DMS114 treated with DMSO at 0.1 percent for 48 hours (cell line): Measurements from ENCODE around the gene GABRB3.
"Not testable (repeated sequence)": the region's sequence is repeated elsewhere in the genome, so short reads cannot be mapped to it uniquely, and the experiment has no call there.

Source experiments
- DNase-seq: peaks from one replicate; lab custom pipeline; 2025; ENCODE audit not compliant: unreplicated experiment; lab: John Stamatoyannopoulos, UW

GABRB3 gene

DNA sequence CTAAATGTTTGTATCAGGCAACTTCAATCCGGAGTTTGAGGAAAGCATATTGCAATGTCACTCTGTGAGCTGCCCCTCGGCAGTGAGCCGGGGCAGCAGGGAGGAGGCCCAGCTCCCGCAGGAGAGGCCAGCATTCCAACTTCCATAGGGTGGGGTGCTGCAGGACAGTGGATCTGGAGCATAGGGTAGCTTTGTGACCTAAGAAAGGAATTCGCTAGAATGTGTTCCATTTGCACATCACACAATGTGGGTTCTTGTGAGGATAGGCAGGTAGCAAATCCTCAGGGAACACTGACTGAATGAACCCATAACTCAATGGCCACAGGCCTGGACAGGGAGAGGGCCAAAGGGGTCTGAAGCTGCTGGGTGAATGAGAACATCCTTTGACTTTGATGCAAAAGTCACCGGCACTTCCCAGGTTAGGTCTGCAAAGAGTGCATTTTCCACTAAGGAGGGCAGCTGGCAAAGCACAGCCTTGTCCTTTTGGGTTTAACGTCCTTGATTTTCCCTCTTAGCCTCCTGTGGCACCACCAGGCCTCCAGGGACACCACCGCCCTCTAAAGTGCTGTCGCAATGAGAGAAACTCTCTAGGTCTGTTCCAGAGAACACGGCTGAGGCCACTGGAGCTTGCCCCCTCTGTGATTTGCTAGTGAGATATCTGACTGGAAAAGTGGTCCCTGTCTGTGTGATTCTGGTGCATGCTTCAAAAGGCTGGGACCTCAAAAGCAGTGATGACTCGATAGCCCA lies 36.2 kb downstream of the GABRB3 start:
- no peak for DNase-seq

DNA sequence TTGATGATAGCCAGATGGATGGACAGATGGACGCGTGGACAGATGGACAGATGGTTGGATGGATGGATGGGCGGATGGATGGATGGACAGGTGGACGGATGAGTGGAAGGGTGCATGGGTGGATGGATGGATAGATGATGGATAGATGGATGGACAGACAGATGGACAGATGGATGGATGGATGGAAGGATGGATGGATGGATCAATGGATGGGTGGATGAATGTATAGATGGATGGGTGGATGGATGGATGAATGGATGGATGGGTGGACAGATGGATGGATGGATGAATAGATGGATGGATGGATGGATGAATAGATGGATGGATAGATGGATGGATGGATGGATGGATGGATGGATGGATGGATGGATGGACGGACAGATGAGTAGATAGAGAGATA lies 40.9 kb downstream of the GABRB3 start:
- DNase-seq: no peak

DNA sequence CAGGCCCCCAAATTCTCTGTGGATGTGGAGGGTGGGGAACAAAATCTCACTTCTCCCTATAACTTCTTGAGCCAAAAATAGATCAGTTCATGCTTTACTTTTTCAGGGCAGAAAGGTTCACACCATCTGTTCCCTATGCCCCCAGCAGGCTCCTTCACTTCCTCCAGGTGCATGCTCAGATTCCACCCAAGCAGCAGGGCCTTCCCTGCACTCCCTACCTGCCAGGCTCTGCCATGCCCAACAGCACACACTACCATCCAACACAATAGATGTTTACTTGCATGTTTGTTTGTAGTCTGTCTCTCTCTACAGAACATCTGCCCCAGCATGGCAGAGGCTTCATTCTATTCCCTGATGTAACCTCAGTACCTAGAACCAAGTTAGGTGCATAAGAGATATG lies 43.3 kb downstream of the GABRB3 start:
- DNase-seq: no peak

DNA sequence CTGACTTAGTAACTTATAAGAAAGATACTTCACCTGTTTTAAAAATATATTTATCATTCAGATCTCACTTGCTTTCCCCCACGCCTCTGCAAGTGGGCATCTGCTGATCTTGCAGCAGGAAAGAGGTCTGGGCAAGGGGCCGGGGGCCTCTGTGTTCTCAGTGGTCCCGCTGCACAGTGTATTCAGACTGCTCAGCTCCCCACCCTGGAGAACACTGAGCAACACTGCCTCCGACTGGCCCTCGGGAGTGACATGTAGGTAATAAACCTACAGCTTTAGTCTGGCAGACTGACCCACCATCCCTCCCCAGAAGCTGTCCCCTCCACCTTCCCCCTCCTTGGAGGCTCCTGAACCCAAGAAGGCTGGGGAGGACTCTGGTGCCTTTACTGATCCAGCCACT lies 43.8 kb downstream of the GABRB3 start:
- DNase-seq: no peak

DNA sequence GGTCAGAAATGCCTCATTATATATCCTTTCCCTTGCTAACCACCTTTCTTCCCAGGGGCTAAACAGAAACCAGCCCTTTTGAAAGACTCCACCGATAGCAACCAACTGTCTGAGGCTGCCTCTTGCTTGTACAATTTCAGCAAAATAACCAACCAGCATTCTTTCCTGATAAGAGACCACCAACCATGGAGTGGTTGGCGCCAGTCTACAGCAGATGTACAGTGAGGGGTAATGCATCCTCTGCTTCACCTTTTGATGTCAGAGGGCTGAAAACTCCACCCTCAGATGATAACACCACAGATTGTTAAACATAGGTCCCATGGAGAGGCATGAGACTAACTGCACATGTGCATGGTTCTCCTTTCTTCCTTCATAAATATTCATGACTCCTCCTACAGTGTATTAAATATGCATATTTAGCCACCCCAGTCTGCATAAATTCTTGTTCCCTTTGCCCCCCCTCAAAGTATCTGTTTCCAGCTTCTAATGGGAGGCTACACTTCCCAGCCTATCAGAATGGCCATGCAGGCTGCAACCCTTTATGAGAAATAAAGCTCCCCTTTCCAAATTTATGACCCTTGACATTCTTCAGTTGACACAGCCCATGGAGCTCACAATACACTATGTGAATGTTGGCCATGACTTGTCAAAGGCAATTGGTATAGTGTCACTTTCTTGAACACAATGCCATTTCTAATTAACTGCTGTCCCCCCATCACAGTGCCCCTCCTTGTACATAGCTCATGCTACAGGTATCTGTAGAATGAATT lies 48.3 kb downstream of the GABRB3 start:
- DNase-seq: no peak

DNA sequence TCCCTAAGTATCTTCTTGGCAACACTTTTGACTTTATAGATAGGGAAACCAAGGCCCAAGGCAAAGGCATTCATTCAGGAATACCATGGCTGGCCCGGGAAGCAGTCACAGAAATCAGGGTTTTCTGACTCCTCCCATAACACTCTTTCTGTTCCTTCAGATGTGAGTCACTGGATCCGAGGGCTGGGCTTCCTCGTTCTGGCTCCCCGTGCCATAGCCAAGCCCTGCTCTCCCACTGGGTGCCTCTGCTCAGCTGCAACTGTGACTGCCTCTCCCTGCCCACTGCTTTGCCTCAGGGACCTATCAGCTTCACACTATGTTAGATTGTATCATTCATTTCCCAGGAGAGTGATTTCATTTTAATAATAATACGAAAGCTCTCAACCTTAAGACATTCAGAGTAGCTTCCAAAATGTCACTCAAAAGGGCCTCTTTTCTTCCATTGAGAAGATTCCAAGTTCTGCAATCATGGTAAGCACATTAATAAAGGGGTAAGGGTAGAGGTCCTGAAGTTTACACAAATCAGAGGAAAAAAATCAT lies 50.2 kb downstream of the GABRB3 start:
- no peak for DNase-seq

DNA sequence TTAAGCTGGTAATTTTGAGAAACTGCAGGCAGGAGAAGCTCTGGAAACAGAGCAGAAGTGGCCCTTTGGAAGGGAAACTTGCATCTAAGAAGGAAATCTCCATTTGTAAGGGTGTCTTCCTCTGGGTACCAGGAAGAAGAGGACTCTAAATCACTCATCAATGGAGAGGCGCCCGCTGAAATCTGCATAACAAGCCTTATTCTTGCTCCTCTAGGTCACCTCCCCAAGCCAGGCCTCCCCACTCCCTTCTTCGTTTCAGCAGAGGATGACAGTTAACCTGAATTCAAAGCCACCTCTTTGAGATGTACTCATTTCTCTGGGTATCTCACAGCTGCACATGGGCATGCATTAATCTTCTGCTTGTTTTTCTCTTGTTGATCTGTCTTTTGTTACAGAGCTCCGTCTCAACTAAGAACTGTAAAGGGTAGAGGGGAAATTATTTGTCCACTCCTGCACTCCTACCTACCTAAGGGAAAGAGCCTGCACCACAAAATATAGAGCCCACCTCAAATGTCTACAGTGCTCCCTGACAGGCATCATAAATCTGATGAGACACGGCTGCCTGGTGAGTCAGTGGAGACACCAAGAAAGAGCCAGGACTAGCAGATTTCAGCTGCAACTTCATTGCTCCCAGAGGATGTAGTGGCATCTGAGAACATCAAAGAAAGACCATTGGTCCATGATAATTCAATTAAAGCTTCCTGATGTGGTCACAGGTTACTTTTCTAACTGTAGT lies 51.5 kb downstream of the GABRB3 start:
- DNase-seq: no peak

DNA sequence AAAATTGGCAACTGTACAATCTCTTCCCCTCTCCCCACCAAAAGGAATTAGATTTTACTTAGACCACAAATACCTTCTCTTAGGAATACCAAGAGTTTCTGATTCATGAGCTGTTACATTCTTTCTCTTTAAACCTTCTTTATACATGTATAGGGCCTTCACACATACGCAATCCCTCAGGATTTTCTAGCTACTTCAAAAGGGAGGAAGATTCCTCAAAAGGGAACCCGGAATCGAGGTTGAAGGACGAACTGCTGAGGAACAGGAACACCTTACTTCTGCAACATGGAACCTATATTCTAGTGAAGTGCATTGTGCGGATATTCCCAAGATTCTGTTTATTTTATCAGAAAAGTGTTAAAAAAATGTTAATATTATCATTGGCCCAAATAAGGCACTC lies 52.3 kb downstream of the GABRB3 start:
- no peak for DNase-seq

DNA sequence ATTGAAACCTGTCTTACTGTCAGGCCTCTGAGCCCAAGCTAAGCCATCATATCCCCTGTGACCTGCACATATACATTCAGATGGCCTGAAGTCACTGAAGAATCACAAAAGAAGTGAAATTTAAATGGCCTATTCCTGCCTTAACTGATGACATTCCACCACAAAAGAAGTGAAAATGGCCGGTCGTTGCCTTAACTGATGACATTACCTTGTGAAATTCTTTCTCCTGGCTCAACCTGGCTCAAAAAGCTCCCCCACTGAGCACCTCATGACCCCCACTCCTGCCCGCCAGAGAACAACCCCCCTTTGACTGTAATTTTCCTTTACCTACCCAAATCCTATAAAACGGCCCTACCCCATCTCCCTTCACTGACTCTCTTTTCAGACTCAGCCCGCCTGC lies 53.0 kb downstream of the GABRB3 start:
- not testable (repeated sequence) for DNase-seq

DNA sequence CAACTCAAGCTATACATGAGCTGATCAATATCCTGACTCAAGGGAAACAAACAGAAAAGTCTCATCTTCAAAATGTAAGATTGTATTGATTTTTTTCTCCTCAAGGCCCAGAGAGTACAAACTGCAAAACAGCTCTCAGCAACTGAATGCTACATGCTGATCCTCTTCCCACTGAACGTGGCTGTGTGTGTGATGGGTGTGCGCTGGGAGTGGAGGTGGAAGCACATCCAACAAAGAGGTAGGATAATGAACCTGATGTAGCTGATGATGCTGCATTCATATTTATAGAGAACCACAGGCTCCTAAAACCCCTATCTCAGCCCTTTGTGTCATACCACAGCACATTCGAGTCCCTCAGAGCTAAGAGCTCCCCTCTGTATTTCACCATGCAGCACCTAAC lies 56.8 kb downstream of the GABRB3 start:
- DNase-seq: no peak

DNA sequence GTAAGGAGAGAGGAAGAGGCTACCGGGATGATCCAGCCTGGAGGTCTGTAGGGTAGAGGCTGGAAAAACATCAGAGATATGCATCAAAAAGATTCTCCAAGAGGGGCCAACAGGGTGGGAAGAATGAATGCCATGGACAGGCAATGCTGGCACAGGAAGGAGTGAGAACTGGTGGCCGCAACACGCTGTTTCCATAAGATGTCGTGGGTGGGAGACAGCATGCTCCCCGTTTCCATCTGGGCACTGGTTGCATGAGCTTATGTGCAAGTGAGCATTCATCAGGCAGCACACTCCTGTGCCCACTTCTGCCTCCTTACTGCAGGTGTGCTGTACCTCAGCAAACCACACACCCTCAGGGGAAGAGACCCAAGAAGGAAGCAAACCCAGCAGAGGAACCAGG lies 59.4 kb downstream of the GABRB3 start:
- no peak for DNase-seq

DNA sequence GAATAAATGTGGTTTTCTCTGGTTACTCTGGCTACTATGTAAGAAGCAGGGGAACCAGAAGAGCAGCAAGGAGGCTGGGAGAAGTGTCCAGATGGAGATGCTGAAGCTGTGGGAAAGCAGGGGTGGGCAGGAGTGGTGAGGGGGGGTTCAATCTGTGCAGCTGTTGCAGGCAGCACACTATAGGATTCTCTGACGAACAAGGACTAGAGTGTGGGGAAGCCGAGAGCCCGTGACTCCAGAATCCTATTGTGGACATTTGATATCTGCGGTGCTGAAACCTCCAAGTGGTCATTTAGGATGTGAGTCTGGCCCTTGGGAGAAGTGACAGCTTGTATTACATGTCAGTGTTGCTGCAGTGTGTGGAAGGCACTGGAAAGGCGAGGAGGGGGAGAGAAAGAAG lies 60.5 kb downstream of the GABRB3 start:
- DNase-seq: no peak

DNA sequence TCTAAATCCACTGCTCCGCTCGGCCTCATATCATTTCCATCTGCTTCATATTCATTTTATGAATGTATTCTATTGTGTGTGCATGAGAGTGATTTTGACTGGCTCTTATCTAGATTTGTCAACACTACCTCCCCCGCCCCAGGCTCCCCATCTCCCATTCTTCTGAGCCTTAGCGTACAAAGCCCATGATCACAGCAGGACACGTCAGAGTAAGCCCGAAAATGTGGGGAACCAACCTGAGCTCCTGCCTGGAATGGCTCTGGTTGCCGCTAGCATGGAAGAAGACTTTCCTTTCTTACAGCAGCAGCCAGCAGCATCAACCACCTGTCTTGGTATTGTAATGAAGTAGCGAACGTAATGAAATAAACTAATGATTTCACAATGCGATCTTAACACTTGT lies 61.4 kb downstream of the GABRB3 start:
- DNase-seq: no peak

DNA sequence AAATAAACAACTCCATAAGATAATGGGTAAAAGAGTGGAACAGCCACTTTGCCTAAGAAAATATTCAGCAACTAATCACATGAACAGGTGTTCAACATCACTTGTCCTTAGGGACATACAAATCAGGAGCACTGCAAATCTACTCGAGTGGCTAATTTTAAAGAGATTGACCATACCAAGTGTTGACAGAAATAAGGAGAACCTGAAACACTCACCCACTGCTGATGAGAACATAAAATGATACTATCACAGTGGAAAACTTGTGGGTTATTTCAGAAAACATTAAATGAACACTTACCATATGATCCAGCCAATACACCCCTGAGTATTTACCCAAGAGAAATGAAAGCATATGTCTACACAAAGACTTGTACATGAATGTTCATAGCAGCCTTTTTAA lies 70.5 kb downstream of the GABRB3 start:
- DNase-seq: no peak

DNA sequence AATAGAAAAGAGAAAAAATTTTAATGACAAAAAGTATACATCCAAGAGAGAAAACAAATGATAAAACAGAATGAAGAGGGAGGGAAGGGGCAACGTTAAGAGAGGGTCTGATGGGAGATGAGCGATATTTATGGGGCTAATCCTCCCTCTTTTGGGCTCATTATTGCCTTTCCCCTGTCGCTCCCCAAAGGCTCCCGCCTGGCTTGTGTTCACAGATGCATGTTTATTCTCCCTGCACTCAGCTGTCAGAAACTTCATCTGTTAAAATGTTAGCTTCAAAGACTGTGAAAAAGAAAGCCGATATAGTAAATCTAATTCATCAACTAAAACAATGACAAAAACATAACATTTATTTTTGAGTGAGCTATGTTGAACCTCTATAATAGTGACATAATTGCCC lies 74.3 kb downstream of the GABRB3 start:
- DNase-seq: no peak

DNA sequence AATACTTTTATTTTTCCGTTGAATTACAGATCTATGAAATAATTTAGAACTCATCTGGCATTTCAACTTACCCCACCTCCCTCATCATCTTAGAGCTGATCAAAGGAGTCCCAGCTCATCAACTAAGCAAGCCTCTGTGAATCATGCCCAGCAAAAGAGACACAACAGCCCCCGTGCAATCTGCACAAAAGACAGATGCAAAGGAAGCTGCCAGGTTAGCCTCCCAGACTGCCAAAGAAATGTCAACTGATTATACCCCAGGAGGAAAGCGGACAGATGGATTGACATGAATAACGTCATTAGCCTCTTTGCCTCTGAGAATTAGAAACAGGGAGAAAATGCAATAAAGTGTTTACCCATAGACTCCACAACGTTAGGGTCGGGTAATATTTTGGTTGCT lies 75.0 kb downstream of the GABRB3 start:
- no peak for DNase-seq

DNA sequence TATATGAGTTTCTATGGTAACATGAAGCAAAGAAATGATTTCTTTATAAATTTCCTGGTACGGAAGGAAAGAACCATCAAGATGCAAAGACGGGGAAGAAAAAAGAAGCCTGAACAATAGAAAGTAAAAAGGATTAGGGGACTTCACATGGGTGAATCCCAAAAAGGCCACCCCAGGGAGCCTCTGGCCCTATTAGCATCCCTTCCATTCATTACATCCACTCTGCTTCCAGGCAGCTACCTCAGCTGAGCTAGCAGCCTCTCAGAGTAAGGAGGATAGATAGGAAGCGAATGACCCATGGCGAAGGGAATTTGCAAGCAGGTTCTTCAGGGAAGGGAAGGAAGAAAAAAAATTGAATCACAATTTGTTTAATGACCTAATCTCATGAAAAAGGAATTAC lies 81.6 kb downstream of the GABRB3 start:
- no peak for DNase-seq

DNA sequence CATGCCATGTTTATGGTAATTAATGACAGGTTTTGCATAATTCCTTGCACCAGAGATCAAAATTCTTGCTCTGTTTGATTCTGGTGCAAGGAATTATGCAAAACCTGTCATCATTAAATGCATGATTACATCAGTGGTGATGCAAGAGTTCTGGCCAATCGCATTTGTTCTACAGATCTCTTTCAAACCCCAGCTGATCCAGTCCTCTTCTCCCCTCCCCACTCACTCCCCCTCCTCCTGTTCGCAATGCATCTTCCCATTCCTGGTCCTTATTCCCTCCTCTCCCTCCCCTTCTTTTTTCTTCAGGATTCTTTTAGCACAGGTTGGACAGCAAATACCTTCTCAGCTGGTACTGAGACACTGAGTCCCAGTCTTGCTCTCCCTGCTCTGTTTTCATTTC lies 82.1 kb downstream of the GABRB3 start:
- DNase-seq: no peak

DNA sequence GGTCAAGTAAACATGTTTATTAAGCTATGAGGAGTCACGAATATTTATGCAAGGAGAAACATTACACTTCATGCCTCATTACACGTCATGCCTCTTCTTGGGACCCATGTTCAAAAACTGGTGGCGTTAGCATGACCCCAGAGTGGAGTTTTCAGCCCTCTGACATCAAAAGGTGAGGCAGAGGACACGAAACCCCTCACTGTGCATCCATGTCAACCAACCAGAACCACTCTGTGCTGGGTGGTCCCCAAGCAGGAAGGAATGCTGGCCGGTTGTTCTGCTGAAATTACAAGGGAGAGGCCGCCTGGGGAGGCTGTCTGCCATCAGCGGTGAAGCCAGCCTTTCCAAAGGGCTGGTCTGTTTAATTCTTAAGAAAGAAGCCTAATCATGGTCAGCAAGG lies 83.4 kb downstream of the GABRB3 start:
- DNase-seq: no peak

DNA sequence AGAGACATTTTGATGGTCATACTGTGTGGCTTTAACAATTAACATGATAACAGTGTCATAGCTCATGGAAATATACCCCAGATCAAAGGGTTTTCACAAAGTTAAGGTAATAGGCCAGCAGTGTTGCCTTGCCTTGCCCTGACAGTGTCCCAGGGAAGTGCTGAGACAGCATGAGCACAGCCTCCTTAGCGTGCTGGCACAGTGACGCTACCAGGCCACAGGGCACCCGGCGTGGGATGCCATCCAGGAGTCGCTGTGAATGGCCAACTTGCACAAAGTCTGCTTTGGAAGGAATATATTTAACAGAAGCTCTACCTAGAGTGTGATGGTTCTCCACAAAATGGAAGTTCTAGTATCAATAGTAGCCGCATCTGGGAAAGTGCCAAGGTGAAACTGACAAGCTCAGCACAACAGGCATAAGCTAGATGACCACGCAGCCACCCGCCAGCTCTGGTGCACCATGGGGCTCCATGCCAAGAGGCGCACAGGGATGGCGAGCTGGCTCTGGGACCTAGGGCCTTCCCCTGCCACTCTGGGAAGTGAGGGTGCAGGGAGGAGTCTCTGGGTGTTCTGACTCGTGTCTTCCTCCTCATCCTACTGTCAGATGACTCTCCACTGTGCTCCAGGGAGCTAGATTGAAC lies 86.2 kb downstream of the GABRB3 start:
- DNase-seq: no peak

DNA sequence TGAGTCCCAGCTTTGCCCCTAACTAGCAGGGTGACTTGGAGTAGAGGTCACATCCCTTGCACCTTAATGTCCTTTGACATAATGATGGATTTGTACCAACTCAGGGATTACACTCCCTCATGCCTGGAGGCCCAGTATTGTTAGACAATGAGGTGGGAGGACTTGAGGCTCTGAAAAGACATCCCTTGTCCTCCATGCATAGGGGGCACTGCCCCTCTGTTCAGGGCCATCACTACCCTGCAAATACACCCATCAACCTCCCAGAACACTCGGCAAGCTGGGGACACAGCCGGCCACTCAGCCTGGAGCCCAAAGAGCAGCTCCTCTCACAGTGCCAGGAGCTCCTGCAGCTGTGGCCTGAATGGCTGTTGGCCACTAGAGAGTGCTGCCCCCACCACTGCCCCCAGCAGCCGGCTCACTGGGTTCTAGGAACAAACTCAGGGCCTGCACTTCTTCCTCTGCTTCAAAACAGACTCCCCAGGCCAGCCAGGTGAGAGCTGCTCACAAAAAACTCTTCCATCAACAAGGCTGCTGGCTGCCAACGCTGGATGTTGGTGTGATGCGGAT lies 90.2 kb downstream of the GABRB3 start:
- DNase-seq: no peak
